ENCODE data around the gene DHCR7.
A peak's percentile ranks its signal among the peaks of the same experiment; 100 is the strongest.
"Not testable (repeated sequence)": the region's sequence is repeated elsewhere in the genome, so short reads cannot be mapped to it uniquely, and the experiment has no call there.

DHCR7 gene

DNA sequence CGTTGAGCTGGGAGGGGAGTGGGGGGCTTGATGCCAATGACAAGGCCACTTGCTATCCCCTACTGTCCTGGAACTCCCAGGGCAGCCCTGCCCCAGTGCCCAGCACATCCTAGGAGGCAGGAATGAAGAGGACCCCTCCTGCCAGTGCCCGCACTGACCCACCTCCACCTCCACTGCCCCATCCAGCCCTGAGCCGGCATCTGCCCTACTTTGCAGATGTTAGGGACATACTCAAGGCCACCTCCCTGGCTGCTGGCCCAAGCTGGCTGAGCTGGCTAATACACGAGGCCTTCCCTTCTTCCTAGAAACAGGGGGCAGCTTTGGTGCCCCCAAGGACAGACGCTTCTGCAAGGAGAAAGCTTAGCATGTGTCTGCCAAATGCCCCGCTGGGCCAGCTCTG lies 10.8 kb downstream of the DHCR7 start:
- no peak for DNase-seq (ENCODE audit: low spot score)

DNA sequence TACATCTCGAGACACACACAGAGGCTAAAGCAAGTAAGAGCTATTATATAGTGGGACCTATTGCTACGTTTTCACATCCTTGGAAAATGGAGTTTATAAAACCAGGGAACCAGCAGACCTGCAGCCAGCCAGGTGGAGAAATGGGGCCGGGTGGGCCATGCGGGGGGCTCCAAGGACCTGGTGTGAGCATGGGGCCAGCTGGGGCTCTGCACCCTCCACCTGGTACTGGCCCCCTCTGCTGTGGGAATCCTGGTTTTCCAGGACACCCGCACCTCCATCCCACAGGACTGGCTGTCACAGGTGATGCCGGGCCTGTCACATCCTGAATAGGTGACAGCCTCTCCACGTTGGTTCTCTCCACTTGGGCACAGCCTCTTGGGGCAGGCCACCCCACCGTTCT lies 11.3 kb downstream of the DHCR7 start:
- DNase-seq (ENCODE audit: low spot score) = no peak

DNA sequence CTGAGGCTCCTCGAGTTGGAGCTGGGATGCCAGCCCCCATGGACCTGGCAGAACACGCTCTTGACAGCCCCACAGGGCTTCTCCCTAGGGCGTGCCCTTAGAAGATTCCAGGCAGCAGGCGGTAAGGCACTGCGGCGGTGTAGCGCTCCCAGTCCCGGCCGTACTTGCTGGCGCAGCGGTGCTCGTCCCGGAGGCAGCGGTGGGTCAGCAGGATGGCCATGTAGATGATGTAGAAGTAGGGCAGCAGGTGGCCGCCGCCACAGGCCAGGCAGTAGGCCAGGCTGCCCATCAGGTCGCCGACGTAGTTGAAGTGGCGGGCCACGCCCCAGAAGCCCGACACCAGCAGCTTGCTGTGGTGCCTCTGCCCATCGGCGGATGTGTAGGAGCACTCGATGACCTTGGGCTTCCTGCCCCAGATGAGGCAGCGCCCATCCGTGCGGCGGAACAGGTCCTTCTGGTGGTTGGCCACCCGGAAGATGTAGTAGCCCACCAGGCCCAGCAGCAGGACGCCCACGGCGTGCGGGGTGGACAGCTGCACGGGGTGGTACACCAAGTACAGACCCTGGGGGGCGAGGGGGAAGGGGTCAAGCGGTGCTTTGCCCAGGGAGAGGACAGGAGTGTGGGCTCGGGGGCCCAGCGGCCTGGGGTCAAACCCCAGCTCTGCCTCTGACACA lies 12.8 kb downstream of the DHCR7 start:
- DNase-seq (ENCODE audit: low spot score) = no peak

DNA sequence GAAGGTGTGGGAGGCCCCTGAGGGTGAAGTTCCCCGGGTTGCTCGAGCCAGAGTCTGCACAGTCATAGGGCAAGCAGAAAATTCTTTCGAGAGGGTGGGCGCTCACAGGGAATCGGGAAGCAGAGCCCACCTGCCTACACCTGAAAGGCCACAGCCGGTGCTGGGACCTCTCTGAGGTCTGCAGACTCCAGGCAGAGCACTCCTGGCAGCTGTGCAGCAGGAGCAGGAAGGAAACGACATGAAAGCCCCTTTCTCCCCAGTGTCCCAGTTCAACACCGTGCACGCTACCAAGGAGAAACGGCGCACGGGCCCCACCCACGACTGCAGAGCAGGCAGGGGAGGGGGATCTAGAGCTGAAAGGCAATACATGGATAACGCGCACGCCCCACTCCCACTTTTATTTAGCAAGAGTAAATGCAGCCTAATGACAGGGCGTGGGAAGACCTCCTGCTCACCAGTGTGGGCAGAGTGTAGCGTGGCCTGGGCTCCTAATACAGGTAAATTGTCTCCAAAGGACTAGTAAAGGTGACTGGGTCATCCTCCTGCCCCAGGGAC lies 13.5 kb downstream of the DHCR7 start:
- DNase-seq (ENCODE audit: low spot score) = no peak

DNA sequence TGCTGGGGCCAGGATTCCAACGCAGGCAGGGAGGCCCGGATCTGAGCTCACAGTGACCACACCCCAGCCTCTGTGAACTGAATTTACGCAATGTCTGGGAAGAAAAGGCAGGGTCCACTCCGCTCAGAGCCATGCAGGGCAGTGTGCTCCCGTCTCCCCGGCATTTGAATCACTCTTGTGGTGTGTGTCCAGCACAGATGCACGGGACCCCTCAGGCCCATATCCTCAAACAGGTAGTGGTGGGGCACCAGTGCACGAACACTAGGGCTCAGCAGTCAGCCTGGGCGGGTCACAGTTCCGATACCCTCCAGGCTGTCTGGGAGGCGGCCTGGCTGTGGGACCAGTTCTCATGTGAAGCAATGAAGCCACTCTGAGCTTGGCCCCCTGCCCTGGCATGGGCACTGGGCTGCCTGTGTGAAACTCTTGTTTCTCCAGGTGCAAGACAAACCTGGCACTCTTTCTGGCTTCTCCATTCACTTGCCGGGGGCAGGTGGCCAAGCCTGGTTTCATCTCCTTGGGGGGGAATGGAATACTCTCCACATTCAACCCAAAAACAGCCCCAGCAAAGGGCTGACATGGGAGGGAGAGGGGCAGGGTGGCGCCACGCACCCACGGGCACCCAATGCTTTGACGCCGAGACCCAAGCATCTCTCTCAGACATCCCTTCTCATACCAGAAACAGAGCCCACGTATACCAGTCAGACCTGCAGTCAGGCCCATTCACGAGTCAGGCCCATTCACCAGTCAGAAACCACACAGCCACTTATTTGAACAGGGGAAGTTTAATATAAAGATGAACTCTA lies 14.3 kb downstream of the DHCR7 start:
- DNase-seq (ENCODE audit: low spot score) = no peak

DNA sequence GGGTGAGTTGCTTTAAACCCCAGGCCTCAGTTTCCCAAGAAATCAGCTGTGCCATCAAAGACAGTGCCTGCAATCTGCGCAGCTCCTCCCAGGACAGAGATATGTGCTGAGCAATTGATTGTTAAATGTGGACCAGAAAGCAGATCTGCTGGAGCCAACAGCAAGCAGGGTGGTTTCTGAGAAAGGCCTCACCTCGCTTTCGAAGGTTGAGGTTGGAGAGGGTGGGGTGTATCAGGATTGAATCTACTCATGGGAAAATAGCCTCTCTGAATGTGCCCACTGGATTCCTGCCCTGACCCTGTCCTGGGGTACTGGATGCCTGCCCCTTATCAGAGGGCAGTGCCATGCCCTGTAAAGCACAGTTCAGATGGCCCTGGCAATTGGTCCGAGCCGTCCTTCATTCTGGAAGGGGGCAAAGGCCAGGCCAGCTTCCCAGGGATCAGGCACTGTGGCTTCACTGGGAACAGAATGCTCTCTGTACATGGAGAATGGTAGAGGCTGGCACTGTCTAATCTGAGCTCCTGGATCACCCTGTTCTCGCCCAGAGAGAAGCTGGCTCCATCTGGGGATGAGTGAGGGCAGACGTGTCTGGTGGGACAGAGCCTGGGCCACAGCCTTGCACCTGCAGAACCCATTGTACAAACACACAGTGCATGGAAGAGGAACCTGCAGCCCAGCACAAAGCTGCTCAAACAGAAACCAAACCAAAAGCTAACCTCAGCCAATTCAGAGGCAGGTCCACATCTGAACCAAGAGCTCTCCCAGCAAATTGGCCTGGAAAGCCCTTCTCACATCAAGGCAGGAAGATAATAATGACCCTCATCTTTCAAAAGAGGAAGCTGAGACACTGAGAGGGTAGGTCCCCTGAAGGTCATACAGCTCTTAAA lies 15.2 kb downstream of the DHCR7 start:
- no peak for DNase-seq (ENCODE audit: low spot score)

DNA sequence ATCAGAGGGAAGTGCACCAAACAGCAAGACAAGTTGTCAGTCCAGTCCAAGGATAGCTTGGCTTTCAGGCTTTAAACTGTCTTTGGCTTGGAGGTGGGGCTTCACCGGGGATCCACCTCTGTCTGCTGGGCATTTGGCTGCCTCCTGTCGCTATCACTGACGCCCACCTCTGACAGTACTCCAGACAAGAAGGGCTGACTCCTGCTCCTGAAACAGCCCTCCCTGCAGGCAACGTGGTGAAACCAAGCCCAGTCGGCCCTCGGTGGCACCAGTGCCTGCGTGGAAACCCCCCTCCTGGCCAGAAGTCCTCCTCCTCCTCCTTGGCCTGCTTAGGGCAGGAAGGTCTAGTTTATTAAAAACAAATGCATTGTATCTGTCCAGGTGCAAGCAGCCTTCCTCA lies 16.9 kb downstream of the DHCR7 start:
- DNase-seq (ENCODE audit: low spot score) = no peak

DNA sequence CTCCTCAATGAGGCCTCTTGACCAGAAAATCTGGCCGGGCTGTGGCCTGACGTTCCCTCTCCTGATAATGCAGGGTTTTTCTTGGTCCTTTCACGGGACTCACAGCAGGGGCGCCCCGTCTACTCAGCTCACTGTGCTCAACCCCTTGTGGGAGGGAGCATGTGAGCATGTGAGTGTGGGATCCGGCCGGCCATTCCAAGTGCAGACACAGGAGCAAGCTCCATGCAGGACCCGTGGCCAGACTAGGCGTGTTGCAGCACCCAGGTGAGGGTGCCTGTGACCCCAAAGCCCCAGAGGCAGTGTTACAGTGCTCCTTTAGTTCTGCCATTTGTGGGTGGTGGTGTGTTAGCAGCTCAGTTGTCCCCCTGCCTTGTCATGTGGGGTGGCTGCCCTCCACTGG lies 18.0 kb downstream of the DHCR7 start:
- DNase-seq (ENCODE audit: low spot score) = no peak

DNA sequence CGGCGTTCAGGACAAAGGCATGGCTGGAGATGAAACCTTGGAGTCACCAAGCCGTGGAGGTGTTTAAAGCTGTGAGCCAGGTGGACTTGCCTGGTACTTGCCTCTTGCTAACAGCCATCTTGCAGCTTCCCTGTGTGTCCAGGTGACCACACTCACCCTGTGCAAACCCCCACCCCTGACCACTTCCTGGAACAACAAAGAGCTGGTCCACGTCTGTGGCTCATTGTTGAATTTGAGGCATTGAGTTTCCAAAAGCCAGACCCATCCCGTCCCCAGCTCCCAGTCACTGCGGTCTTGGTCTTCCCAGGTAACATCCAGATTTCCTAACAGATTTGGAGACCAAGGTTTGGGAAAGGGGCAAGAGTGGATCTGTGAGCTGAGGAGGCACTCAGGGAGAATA lies 18.5 kb downstream of the DHCR7 start:
- DNase-seq (ENCODE audit: low spot score) = no peak

DNA sequence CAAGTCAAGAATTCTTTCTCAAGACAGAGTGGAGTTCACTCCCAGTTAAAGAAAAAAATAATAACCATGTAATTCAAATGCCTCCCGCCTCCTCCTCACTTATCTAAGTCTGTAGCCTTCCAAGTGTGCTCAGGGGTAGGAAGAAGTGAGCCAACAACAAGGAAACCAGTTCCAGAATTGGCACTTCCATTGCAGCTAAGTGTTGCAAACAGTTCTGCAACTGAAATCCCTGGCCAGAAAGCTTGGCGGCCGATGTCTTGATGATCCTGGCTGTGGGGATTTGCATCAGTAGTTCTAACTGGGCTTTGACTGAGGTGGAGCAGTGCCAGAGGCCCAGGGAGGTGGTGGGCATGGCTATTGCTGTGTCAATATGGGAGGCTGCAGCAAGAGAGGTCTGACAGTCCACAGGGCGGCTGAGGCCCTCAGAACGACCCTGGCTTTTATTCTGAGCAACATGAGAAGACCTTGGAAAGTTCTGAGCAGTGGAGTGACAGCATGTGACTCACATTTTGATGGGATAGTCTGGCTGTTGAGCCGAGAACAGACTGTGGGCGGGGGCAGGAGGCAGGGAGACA lies 19.2 kb downstream of the DHCR7 start:
- no peak for DNase-seq (ENCODE audit: low spot score)

DNA sequence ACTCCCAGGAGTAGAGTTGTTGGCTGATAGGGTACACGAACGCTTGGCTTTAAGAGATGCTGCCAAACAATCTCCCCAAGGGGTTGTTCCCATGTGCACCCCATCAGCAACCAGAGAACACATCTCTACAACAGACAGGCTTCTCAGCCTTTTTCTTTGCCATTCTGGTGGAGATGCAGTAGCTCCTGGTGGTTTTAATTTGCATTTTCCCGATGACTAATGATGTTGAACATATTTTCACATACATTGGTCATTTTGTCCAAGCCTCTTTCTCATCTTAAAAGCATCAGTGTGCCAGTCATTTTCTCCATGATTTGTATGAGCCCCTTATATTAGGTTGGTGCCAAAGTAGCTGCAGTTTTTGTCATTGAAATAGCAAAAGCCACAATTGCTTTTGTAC lies 21.8 kb downstream of the DHCR7 start:
- no peak for DNase-seq (ENCODE audit: low spot score)

DNA sequence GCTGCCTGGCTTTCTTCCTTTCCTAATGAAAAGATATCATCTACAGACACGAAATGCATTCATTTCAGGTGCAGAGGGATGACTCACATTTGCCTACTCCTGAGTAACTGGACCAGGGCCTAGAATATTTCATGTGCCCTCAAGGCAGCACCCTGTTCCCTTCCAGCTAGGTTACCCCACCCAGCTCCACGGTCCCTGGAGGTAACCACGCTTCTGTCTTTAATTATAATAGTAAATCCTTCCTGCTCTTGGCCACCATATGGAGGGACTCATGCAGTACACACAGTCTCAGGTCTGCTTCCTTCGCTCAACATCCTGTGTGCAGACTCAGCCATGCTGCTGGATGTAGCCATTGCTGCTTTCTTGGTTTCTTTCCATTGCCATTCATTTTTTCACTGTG lies 22.3 kb downstream of the DHCR7 start:
- DNase-seq (ENCODE audit: low spot score) = no peak

DNA sequence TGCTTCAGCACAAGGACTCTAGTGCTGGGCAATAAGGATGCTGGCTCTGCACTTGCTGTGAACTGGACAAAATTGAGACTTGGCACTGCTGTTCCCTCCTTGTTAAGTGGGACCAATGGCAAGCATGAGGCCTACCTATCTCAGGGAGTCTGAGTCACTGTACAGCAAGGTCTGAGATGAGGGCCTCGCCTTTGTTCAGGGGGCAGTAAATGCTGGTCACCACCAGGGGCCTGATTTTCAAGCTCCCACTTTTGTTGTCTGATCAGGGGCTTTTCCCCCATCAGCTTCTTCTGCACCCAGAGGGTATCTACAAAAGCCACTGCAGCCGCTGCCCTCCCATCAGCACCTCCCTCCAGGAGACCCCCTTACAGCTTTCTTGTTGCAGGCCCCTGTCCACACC lies 22.8 kb downstream of the DHCR7 start:
- no peak for DNase-seq (ENCODE audit: low spot score)

DNA sequence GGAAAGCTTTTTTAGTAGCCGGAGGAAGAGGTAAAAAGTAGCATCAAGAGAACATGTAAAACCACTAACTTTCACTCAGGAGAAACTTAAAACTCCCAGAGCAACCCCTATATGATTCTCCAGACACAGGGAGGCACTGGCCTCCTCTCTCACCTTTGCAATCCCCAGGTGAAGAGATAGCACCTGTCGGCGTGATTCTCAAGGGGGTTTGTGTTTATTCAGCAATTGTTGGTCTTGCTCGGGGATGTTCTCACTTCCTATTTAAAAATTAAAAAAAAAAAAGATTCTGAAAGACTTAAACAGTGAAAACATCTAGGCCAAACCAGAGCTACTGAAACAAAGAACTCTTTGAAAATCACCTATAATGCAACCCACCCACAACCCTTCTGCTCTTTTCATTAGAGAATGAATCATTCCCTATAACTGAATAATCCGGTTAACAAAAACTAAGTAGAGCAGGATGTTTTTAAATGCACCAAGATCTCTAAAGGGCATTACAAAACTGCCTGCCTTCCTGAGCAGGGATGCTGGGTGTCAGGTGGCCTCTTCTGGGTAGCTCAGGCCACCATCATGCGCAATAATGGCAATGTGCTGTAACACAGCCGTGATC lies 24.9 kb downstream of the DHCR7 start:
- no peak for DNase-seq (ENCODE audit: low spot score)

DNA sequence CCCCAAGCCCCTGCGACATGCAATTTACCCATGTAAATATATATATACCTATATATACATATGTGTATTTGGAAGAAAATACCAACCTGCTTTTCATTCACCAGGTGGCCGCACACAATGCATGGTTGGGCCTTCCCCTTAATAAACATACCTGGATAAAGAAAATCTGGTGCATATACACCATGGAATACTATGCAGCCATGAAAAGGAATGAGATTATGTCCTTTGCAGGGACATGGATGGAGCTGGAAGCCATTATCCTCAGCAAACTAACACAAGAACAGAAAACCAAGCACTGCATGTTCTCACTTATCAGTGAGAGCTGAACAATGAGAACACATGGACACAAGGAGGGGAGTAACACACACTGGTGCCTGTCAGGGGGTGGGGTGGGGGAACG lies 25.9 kb downstream of the DHCR7 start:
- DNase-seq (ENCODE audit: low spot score) = not testable (repeated sequence)

DNA sequence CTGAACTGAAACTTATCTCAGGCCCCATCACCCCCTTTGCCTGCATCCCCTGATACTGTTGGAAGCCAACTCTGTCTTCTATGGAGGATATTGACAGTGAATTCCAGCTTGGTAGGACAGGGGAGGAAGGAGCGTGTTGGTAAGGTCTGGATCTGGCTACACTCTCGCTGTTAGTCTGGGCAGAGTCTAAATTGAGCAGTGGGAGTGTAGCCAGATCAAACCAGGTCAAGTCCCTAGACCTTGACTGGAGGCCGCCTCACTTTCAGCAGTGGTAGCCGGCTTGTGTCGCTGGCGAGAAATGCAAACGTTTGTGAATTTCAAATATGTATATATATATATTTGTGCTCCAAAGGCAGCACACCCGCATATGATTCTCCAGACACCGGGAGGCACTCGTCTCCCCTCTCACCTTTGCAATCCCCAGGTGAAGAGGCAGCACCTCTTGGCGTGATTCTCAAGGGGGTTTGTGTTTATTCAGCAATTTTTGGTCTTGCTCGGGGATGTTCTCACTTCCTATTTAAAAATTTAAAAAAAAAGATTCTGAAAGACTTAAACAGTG lies 26.7 kb downstream of the DHCR7 start:
- DNase-seq (ENCODE audit: low spot score) = no peak

DNA sequence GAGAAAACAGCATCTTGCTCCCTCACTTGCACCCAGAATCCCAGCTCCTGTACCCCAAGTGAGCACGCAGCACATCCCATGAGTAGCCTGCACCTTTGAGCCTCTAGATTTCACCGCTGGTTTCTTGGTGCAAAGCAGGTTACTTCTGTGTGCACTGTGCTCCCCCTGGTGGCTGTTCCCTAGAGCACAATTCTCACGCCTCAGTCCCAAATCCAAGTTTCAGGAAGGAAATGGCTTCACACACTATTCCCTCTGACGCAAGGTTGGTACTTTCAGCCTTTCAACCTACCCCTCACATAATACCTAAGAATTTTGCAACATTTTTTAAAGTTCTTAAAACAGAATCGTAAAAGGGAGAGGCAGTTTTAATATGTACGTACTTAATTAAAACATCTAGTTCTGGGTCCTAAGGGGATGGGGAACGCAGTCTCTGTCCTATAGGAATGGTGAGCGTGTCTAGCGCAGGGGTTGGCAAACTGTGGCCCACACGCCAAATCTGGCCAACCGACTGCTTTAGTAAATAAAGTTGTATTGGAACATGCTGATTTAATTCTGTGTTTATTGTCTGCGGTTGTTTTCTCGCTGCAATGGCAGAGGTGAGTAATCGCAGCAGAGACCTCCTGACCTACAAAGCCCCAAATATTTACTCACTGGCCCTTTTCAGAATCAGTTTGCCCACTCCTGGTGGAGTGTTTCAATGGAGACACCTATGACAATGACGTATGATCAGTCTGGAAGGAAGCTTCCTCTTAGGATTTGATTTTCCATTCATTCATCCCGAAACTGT lies 27.5 kb downstream of the DHCR7 start:
- DNase-seq (ENCODE audit: low spot score) = peak; percentile 25

DNA sequence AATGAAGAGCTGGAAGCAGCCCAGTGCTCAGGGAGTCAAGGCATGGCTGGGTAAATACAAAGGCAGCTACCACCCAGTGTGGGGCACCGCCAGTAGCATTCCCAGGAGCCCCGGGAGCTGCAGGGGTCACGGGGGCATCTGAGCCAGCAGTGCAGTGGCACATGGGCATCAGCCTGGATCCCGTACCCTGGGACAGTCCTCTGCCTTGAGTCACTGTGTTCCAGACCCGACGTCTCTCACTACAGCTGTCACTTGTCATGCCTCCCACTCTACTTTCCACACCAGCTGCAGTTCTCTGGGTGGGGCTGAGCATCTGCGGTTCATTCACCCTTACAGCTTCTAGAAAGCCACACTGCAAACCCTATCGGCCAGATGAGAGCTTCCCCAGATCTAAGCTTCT lies 29.6 kb downstream of the DHCR7 start:
- DNase-seq (ENCODE audit: low spot score) = no peak

DNA sequence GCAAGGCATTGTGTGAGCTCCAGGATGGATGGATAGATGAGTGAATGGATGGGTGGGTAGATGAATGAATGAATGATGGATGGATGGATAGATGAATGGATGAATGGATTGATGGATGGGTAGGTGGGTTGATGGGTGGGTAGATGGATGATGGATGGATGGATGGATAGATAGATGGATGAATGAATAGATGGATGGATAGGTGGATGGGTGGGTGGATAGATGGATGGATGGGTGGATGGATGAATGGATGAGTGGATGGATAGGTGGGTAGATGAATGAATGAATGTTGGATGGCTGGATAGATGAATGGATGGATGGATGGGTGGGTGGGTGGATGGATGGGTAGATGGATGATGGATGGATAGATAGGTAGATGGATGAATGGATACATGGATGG lies 33.5 kb downstream of the DHCR7 start:
- no peak for DNase-seq (ENCODE audit: low spot score)

DNA sequence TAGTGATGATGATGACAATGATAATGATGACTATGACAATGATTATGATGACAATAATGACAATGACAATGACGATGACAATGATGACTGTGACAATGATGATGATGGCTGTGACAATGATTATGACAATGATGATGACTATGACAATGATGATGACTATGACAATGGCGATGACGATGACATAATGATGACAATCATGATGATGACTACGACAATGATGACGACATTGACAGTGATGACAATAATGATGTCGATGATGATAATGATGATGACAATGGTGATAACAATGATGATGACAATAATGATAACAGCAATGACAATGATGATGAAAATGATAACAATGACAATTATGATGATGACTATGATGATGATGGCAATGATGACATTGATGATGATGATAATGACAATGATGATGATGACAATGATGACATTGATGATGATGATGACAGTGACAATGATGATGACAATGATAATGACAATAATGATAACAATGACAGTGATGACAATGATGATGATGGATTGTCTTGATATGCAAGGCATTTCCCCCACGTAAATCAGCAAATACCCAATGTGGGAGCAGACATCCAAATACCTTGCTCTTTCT lies 37.7 kb downstream of the DHCR7 start:
- DNase-seq (ENCODE audit: low spot score) = no peak

Data from hematopoietic multipotent progenitor cell treated with erythropoietin and hydrocortisone succinate and interleukin-3 and kit ligand, for 17 days (in vitro differentiated cells).